ENCODE results near the gene UBP1.

UBP1 gene

GRCh38 chr3:33440328-33441224, at the start of gene UBP1:
Gene UBP1 (minus strand): TSS chr3:33440405. CDS start chr3:33439848, 557 bp downstream.
- no peak for TF ChIP-seq CTCF (IDR thresholded peaks at IDR 0.05; ENCODE audit: extremely low read depth, insufficient read depth, missing control alignments)
- in situ Hi-C loops (cut with MboI; ENCODE audit: low pct_unique_long_range_greater_than_20kb, low sequenced_read_pairs, unreplicated experiment) = no loop called here
- DNase-seq (ENCODE audit: low spot score) = peak; percentile 98

- in situ Hi-C loops (cut with MboI; ENCODE audit: low pct_unique_long_range_greater_than_20kb, low sequenced_read_pairs, unreplicated experiment) = no loop called here
Observed at GRCh38 chr3:33488683-33489082, 48.5 kb upstream of the UBP1 start.

GRCh38 chr3:33488246-33488645, 48.0 kb upstream of the UBP1 start:
- DNase-seq (ENCODE audit: low spot score) = no peak
- TF ChIP-seq CTCF (IDR thresholded peaks at IDR 0.05; ENCODE audit: extremely low read depth, insufficient read depth, missing control alignments) = no peak
- in situ Hi-C loops (cut with MboI; ENCODE audit: low pct_unique_long_range_greater_than_20kb, low sequenced_read_pairs, unreplicated experiment) = no loop called here

More at GRCh38 chr3:33488683-33489082, 48.5 kb upstream of the UBP1 start:
- no peak for TF ChIP-seq CTCF (IDR thresholded peaks at IDR 0.05; ENCODE audit: extremely low read depth, insufficient read depth, missing control alignments)
- DNase-seq (ENCODE audit: low spot score) = no peak

GRCh38 chr3:33482111-33482521, 41.9 kb upstream of the UBP1 start:
- no peak for DNase-seq (ENCODE audit: low spot score)
- in situ Hi-C loops (cut with MboI; ENCODE audit: low pct_unique_long_range_greater_than_20kb, low sequenced_read_pairs, unreplicated experiment) = no loop called here
- TF ChIP-seq CTCF (IDR thresholded peaks at IDR 0.05; ENCODE audit: extremely low read depth, insufficient read depth, missing control alignments) = no peak

GRCh38 chr3:33474896-33475295, 34.7 kb upstream of the UBP1 start:
- no peak for DNase-seq (ENCODE audit: low spot score)
- in situ Hi-C loops (cut with MboI; ENCODE audit: low pct_unique_long_range_greater_than_20kb, low sequenced_read_pairs, unreplicated experiment) = no loop called here
- no peak for TF ChIP-seq CTCF (IDR thresholded peaks at IDR 0.05; ENCODE audit: extremely low read depth, insufficient read depth, missing control alignments)

- TF ChIP-seq CTCF (IDR thresholded peaks at IDR 0.05; ENCODE audit: extremely low read depth, insufficient read depth, missing control alignments) = no peak
- no peak for DNase-seq (ENCODE audit: low spot score)
- in situ Hi-C loops (cut with MboI; ENCODE audit: low pct_unique_long_range_greater_than_20kb, low sequenced_read_pairs, unreplicated experiment) = no loop called here
Observed at GRCh38 chr3:33473813-33474212, 33.6 kb upstream of the UBP1 start.
